WTC11 (cell line): ENCODE measurements around the gene INCA1.

ENCODE experiments used
- CREM ChIP-seq: sonication (generic); formaldehyde crosslinking; IDR thresholded peaks from 2 replicates; pipeline ENCODE4 v1.8.1; 2022; ENCODE audit warnings: mild to moderate bottlenecking, missing genetic modification reagents, moderate library complexity
- ETV6 ChIP-seq: sonication (generic); formaldehyde crosslinking; IDR thresholded peaks from 2 replicates; pipeline ENCODE4 v1.8.1; 2022; ENCODE audit warnings: mild to moderate bottlenecking, missing genetic modification reagents
- JUN ChIP-seq: sonication (generic); formaldehyde crosslinking; IDR thresholded peaks from 2 replicates; pipeline ENCODE4 v1.8.0; 2023; ENCODE audit warnings: mild to moderate bottlenecking, missing genetic modification reagents
- TEAD1 ChIP-seq: sonication (generic); formaldehyde crosslinking; IDR thresholded peaks from 2 replicates; pipeline ENCODE4 v1.8.0; 2022; ENCODE audit warnings: mild to moderate bottlenecking, missing genetic modification reagents
- ZNF317 ChIP-seq: sonication (generic); formaldehyde crosslinking; IDR thresholded peaks from 2 replicates; pipeline ENCODE4 v1.8.1; 2023; ENCODE audit warnings: low read depth, mild to moderate bottlenecking, moderate library complexity, missing genetic modification reagents, borderline replicate concordance
- TF ChIP-seq, protein P1 (sequence below): fragments of 200-600 bp; IDR thresholded peaks from 2 replicates; pipeline ENCODE4 v1.8.0; 2022; ENCODE audit warnings: antibody characterized with exemption
- TF ChIP-seq, protein P2 (sequence below): sonication (generic); formaldehyde crosslinking; conservative IDR thresholded peaks from 2 replicates; pipeline ENCODE4 v1.8.1; 2022; ENCODE audit warnings: mild to moderate bottlenecking, missing genetic modification reagents
- TF ChIP-seq, protein P3 (sequence below): sonication (generic); formaldehyde crosslinking; IDR thresholded peaks from 2 replicates; pipeline ENCODE4 v1.8.0; 2022; ENCODE audit warnings: mild to moderate bottlenecking, missing genetic modification reagents
- TF ChIP-seq, protein P4 (sequence below): fragments of 250-450 bp; sonication (Bioruptor Pico); IDR thresholded peaks from 2 replicates; pipeline ENCODE4 v1.8.0; 2021; ENCODE audit warnings: mild to moderate bottlenecking

DNA sequence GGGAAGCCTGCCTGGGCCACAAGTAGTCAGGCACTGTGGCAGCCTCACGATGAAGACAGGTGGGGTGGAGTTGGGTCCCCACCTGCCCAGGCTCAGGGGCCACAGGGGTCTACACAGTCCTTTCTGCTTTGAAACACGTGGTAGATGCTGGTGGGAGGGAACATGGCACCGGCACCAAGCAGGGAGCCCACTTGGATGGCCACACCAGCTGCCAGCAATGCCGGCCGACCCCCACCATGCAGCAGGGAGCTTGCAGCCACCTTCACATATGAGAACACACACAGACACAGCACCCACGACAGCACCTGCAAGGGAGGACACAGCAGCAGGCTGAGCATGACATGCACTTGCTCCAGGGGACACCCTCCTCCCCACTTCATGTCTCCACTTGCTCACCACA lies 35.5 kb upstream of the INCA1 start:
- TF ChIP-seq ETV6 (CRISPR knock-in tag), result no peak
- TF ChIP-seq, protein P1, sequence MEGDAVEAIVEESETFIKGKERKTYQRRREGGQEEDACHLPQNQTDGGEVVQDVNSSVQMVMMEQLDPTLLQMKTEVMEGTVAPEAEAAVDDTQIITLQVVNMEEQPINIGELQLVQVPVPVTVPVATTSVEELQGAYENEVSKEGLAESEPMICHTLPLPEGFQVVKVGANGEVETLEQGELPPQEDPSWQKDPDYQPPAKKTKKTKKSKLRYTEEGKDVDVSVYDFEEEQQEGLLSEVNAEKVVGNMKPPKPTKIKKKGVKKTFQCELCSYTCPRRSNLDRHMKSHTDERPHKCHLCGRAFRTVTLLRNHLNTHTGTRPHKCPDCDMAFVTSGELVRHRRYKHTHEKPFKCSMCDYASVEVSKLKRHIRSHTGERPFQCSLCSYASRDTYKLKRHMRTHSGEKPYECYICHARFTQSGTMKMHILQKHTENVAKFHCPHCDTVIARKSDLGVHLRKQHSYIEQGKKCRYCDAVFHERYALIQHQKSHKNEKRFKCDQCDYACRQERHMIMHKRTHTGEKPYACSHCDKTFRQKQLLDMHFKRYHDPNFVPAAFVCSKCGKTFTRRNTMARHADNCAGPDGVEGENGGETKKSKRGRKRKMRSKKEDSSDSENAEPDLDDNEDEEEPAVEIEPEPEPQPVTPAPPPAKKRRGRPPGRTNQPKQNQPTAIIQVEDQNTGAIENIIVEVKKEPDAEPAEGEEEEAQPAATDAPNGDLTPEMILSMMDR, result no peak
- TF ChIP-seq, protein P2, sequence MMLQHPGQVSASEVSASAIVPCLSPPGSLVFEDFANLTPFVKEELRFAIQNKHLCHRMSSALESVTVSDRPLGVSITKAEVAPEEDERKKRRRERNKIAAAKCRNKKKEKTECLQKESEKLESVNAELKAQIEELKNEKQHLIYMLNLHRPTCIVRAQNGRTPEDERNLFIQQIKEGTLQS (CRISPR knock-in tag), result no peak
- TF ChIP-seq, protein P3, sequence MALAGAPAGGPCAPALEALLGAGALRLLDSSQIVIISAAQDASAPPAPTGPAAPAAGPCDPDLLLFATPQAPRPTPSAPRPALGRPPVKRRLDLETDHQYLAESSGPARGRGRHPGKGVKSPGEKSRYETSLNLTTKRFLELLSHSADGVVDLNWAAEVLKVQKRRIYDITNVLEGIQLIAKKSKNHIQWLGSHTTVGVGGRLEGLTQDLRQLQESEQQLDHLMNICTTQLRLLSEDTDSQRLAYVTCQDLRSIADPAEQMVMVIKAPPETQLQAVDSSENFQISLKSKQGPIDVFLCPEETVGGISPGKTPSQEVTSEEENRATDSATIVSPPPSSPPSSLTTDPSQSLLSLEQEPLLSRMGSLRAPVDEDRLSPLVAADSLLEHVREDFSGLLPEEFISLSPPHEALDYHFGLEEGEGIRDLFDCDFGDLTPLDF (CRISPR knock-in tag), result no peak
- no peak for TF ChIP-seq TEAD1 (CRISPR knock-in tag)
- TF ChIP-seq, protein P4, sequence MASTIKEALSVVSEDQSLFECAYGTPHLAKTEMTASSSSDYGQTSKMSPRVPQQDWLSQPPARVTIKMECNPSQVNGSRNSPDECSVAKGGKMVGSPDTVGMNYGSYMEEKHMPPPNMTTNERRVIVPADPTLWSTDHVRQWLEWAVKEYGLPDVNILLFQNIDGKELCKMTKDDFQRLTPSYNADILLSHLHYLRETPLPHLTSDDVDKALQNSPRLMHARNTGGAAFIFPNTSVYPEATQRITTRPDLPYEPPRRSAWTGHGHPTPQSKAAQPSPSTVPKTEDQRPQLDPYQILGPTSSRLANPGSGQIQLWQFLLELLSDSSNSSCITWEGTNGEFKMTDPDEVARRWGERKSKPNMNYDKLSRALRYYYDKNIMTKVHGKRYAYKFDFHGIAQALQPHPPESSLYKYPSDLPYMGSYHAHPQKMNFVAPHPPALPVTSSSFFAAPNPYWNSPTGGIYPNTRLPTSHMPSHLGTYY (CRISPR knock-in tag), result no peak
- TF ChIP-seq CREM (CRISPR knock-in tag), result no peak
- TF ChIP-seq ZNF317, result no peak
- no peak for TF ChIP-seq JUN (CRISPR knock-in tag)
